22Rv1 (cell line): ENCODE measurements around the gene SLC12A5.

Experiments
- CTCF ChIP-seq: fragments of 450-650 bp; IDR thresholded peaks from 2 replicates; pipeline ENCODE4 v1.5.1; 2017; ENCODE audit warnings: mild to moderate bottlenecking
- ZFX ChIP-seq: fragments of 450-650 bp; IDR thresholded peaks from 2 replicates; pipeline ENCODE4 v1.6.1; 2017; ENCODE audit warnings: antibody characterized with exemption, borderline replicate concordance

GRCh38 chr20:46071573-46071972, 42.6 kb downstream of the SLC12A5 start:
- TF ChIP-seq CTCF (no peak), ZFX (no peak)
